Muscle of arm (tissue), 12 donors: ENCODE results near the gene DSCAML1. TPM values are rescaled to one million over a fixed set of nuclear protein-coding genes. Genes with fewer than 3 reads are reported as not detected.

ENCODE experiments used
- DNase-seq: peaks from one replicate; pipeline ENCODE4 v3.0.0-alpha.2; 2013
- polyA plus RNA-seq, 12 donors: library from polyadenylated mRNA; unstranded; fragments of 120-200 nt; gene quantifications; one replicate each; pipeline ENCODE4 v1.2.1, GENCODE V29; 2013; ENCODE audit not compliant: insufficient read length in 12 of 12

The DSCAML1 gene
- polyA plus RNA-seq, 12 donors, result 0.27 to 2.4 (median 0.68) TPM; not detected in 2

DNA sequence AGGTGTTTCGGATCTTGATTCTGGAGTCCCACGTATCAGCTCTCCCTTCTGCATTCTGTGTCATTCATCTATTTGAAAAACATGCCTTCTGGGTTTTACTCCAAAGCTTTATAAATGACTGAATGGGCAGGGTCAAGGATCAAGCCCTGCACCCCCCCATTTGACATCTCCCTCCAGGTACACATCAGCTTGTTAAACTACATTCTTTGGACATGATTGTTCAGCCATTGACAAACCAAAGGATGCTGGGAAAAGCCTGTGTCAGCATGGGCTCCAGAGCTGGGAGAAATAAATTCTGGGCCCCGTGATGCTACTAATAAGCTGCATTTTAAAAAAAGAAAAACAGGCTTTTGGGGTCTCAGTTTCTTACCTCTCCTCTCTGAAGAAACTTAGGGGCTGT lies 103.7 kb downstream of the DSCAML1 start:
- no peak for DNase-seq

DNA sequence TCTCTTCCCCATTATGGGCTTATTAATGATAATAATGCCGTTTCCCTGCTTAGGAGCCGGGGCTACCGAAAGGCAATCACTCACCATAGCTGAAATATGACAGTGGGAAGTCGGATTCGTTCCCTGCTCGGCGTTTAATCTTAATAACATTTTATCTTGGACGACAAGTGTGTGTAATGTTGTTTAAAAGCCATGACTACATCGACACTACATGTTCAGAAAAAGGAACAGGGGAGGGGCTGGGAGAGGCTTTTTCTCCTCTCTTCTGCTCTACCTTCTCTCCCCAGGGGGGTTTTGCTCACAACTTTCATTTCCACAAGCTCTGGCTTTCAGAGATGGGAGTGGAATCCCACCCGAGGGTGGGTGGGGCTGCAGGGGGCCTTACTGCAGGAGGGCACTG lies 105.5 kb downstream of the DSCAML1 start:
- DNase-seq, result no peak

- no peak for DNase-seq
Observed at GRCh38 chr11:117691218-117691514, 105.8 kb downstream of the DSCAML1 start.

GRCh38 chr11:117690484-117691217 lies 106.4 kb downstream of the DSCAML1 start:
- DNase-seq, result no peak

- DNase-seq, result no peak
Observed at GRCh38 chr11:117688255-117688797, 108.7 kb downstream of the DSCAML1 start.

GRCh38 chr11:117687776-117688175 lies 109.2 kb downstream of the DSCAML1 start:
- DNase-seq, result no peak

GRCh38 chr11:117686711-117687110 lies 110.3 kb downstream of the DSCAML1 start:
- DNase-seq, result no peak

GRCh38 chr11:117685566-117685965 lies 111.5 kb downstream of the DSCAML1 start:
- DNase-seq, result no peak

DNA sequence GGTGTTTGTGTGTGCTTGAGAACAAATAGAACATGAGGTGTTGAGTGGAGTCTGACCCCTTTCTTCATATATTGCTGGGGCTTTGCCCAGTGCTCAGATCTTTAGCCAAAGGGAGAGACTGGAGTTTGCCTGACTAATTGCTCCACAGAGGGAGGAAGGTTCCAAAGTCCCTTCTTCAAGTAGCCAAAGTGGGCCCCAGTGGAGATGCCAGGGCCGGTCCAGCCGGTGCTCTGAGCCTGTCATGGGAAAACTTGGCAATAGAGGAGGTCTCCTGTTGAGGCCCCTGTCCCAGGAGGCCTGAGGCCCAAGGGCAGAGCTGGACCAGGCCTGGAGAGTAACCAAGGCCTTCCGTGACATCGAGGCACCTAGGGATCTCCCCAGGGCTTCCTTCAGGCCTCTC lies 112.3 kb downstream of the DSCAML1 start:
- no peak for DNase-seq

DNA sequence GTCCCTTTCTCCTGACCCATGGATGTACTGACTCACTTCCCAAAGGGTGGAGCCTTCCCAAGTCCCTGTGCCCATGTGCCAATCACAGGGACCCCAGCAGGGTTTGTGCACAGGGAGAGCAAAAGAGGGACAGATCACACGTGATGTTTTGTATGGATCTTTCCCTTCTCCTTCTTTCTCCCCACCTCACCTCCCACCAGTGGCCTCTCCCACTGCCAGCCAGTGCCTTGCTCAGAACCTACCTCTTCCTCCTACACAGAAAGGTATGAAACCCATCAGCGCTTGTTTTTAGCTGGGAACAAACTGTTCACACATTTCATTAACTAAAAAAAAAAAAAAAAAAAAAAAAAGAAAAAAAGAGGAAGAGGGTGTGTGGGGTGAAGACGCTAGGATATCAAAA lies 112.9 kb downstream of the DSCAML1 start:
- no peak for DNase-seq

DNA sequence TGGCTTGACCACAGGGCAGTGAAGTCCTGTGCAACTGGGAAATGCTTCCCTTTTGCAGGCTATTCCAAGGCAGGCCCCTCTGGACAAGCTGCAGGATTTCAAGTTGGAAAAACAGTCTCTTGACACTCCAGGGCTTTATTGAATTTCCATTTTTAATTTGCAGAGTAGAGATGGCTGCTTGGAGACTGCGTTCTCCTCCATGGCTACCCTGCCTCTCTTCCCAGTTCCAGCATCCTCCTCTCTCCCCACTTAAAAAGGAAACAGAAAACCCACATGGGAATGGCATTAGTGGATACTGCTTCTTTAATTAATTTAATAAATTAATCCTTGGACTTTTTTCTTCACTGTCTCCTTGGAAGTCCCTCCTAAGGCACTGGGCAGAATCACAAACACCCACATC lies 115.6 kb downstream of the DSCAML1 start:
- DNase-seq, result no peak

DNA sequence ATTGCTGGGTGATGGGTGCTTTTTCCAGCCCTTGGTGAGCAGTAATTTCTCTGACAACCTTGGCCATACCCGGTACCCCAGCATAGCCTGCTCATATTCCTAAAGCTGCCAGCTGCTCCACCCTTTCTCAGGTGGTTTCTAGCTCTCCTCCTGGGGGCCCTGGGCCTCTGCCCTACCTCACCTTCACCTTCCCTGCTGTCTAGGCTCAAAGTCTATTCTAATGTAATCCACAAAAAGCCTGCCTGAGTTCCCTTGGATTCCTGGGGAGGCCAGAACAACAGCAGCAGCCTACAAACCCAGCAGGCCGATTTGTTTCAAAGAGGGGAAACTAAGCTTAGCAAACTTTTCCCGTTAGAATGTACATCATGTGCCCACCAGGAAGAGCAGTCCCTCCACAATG lies 117.6 kb downstream of the DSCAML1 start:
- DNase-seq, result no peak

DNA sequence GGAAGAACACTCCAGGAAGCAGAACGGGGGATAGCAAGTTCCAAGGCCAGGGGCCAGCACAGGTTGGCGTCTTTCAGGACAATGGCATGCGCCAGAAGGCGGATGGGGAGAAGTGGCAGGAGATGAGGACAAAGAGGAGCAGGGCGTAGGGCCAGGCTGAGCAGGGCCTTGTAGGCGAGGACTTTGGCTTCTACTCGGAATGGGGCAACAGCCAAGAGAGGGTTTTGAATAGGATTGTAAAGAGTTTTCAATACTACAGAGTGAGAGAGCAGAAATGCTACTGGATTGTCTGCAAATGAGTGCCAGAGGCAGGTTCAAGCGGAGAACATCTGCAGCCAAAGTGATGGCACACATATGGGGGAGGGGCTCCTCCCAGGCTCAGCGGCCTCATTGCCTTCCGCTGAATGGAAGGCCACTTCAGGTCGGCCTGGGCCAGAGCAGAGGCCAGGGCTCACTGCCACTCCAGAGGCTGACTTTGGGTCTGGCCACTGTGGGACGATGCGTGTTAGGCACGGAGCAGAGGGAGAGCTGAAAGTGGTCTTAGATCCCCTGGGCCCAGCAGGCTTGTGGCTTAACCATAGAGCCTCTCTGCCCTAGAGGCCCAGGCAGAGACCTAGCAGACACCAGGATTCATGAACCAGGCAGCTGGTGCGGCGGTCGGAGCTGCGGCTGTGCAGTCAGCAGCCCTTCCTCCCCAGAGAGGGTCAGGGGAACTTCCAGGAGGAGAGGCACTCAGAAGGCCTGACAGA lies 118.2 kb downstream of the DSCAML1 start:
- no peak for DNase-seq

- no peak for DNase-seq
Observed at GRCh38 chr11:117677729-117678310, 119.2 kb downstream of the DSCAML1 start.

GRCh38 chr11:117676501-117676900 lies 120.5 kb downstream of the DSCAML1 start:
- DNase-seq, result no peak

GRCh38 chr11:117673602-117674001 lies 123.4 kb downstream of the DSCAML1 start:
- no peak for DNase-seq

DNA sequence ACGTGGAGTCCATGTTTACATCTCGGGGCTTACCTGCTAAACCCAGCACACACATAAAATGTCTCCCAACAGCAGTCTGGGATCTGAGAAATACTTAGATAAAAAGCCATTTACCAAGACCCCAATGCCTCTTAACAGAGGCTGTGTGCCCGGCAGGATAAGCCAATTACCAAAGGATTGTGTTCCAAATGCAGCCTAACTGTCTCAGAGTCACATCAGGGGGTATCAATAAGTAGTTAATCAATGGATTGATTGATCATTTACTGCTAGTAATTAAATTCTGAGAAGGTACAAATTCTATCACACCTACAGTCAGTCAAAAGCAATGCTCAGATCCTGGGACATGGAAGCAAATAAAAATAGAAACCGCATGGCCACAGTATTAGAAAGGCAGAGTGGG lies 125.6 kb downstream of the DSCAML1 start:
- no peak for DNase-seq

- no peak for DNase-seq
Observed at GRCh38 chr11:117670924-117671323, 126.1 kb downstream of the DSCAML1 start.

GRCh38 chr11:117670443-117670842 lies 126.6 kb downstream of the DSCAML1 start:
- no peak for DNase-seq

DNA sequence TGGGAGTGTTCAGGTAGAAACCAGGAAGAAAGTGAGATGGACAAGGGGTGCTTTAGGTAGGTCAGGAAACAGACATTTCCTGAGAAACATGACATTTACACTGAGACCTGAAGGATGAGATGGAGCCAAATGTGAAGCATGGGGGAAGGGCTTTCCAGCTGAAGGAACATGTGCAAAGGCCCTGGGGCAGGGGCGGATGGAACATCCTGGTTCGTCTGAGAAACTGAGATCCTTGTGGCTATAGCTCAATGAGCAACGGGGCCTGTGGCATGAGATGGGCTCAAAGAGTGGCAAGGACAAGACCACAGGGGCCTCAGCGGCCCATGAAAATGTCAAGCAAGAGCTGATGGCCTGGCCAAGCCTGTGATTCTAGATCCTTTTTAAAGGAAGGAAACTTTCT lies 127.4 kb downstream of the DSCAML1 start:
- DNase-seq, result no peak

GRCh38 chr11:117669062-117669461 lies 128.0 kb downstream of the DSCAML1 start:
- DNase-seq, result no peak

DNA sequence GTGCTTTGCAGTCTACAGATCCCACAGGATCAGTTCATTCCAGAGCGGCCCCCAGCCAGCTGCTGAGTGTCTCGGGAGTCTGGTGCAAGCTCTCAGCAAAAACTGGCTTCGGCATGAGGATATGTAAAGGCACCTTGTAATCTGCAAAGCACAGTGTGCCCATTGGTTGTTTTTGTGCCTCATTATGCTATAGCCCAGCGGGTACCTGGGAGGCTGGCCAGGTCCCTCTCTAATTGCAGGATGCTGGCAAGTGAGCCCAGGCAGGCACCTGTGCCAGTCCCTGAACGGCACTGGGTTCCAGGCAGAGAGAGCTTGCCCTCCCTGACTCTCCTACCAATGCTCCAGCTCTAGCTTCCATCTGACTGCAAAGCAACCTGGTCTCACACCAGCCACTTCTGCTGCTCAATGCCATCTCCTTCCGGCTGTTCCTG lies 128.7 kb downstream of the DSCAML1 start:
- DNase-seq, result no peak

DNA sequence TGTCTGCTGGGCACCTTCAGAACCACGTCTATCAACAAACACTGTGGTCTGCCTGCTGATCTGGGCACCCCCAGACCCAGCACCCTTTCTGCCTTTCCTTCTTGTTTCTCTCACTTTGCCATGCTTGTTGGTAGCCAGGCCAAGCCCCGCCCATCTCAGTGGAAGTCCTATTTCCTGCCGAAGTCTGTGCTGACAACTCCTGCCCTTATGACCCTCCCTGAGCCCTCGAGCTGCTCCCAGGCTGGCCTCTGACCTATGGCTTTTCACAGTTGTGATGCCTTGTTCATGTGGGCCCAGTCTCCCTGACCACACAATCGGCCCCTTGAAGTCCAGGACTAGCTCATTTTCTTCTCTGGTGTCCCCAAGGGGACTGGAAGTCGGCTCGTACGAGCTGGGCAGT lies 132.1 kb downstream of the DSCAML1 start:
- no peak for DNase-seq
